Activated T-helper 9 cell treated with anti-CD3 and anti-CD28 coated beads, Interleukin-2, amount 50 U/mL, for 16 hours (primary cell): ENCODE data around the gene NT5C1A.
A peak's percentile ranks its signal among the peaks of the same experiment; 100 is the strongest.

Experiments used
- DNase-seq: peaks from one replicate; pipeline ENCODE4 v3.0.0-alpha.2; 2020; ENCODE audit warnings: low read depth

The NT5C1A gene

DNA sequence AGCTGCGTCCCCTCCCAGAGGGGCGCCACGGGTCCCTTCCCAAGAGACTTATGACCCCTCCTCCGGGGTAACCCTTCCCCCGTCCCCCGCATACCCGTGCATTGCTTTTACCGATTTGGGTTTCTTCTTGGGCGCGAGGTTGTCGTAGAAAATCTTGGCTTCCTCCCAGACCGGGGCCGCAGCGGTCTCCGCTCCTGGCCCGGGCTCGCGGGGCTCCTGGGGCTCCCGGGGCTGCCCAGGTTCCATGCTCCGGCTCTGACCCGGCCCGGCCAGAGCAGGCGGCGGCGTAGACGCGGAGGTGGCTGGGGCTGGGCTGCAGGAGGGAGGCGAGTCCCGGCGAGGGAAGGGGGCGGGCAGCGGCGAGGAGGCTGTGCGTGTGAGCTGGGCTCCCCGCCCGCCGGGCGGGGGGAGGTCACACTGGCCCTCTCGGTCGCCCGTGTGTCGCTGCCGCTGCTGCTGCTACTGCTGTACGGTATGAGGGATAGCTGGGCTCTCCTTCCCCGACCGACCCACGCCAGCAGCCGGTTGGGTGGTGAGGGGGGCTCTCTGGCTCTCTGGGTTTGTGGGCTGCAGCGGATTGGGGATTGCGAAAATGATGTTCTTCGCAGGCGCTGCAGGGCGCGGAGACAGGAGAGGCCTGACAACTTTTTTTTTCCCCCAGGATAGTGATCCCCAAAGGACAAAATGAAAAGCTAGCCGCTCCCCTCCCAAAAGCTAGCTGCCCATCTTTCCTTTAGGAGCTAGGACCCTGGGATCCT lies at the start of gene NT5C1A:
Gene NT5C1A (minus strand): TSS at position 315 of the 758 bp plus-strand sequence. CDS start 69 bp downstream, at position 246.
- DNase-seq, result peak; percentile 11

DNA sequence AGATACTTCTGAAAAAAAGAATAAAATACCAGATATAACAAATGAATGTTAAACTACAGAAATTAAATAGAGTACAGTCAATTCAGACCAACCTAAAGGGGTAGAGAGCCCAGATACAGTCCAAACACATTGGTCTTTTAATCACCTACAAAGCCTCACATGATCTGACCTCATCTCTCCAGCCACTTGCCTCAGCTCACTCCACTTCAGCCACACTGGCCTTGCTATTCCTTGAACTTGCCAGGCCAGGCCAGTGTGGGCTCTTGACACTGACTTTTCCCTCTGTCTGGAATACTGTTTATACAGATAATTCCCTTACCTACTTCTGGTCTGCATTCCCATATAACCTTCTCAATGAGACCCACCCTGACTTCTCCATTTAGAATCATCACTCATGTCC lies 49.8 kb upstream of the NT5C1A start:
- DNase-seq, result no peak

DNA sequence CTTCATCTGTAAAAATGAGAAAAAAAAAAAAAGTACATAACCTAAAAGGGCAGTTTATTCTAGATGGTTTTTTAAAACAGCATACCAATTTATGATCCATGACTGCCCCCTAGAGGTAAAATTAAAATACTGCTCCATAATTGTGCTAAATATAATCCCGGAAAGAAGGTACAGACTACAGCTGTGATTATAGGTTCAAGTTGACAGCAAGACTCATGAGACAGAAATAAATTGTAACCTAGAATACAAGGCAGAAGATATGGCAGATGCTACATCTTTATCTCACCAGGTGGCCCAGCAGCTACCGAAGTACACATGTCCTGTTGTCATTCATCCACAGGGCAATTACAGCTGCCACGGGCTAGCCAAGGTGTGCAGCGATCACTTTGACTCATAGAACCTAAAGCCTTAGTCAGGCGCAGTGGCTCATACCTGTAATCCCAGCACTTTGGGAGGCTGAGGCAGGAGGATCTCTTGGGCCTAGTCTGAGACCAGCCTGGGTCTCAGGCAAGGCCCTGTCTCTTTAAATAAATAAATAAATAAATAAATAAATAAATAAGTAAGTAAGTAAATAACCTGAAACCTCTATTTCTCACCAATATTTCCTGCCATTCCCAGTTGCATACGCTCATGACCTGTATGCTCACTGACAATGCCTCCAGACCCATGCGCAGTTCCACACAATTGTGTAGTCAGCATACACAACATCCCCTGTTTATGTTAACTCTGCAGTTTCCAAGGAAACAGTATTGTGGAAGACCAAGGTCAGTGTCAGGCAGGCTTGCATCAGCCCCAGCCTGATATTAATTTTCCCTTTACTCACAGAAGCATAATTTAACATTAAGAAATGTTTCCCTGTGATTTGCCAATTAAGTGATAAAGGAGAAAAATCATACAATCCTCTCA lies 48.4 kb upstream of the NT5C1A start:
- no peak for DNase-seq

DNA sequence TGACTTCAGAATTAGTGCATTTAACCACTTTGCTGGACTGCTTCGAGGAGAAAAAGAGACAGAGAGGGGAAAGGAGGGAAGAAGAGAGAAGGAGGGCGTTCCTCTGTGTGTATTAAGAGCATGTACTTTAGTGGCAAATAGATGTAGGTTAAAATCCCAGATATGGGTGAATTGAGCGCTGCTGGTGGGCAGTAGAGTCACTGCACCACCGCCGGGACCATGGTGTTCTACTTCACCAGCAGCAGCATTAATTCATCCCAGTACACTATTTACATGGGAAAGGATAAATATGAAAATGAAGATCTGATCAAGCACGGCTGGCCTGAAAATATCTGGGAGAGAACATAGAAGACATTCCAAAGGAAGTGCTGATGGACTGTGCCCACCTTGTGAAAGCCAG lies 45.9 kb upstream of the NT5C1A start:
- no peak for DNase-seq

DNA sequence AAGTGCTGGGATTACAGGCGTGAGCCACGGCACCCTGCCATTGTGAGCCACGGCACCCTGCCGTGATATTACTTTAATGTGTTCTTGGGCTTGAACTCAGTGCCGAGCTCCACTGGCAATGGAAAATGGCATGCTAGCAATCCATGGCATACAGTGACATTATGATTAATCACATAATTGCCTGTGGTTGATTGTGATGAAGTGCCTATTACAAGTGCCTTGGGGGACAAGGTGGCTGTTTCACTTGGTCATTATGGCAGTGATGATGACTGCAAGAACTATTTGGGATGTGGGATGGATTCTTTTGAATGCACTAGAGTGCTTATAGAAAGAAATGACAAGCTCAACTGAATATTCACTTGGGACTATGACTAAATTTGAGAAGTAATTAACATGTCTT lies 41.6 kb upstream of the NT5C1A start:
- DNase-seq, result no peak

DNA sequence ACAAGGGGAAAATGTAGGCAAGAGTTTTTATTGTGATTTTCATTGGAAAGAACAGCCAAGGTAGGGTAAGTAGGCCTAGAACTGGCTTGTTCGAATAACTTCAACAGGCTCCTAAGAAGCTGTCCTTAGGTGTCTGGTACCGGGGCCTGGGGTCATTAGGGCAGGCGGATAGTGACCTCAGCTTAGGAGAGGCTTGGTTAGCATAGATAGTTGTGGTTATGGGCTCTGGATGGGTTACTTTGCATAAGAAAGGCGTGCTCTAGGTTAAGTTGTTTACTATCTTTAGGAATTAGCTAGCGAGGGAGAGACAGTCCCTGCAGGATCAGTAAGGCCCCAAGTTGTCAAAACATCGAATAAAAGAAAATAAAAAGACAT lies 40.0 kb upstream of the NT5C1A start:
- no peak for DNase-seq

DNA sequence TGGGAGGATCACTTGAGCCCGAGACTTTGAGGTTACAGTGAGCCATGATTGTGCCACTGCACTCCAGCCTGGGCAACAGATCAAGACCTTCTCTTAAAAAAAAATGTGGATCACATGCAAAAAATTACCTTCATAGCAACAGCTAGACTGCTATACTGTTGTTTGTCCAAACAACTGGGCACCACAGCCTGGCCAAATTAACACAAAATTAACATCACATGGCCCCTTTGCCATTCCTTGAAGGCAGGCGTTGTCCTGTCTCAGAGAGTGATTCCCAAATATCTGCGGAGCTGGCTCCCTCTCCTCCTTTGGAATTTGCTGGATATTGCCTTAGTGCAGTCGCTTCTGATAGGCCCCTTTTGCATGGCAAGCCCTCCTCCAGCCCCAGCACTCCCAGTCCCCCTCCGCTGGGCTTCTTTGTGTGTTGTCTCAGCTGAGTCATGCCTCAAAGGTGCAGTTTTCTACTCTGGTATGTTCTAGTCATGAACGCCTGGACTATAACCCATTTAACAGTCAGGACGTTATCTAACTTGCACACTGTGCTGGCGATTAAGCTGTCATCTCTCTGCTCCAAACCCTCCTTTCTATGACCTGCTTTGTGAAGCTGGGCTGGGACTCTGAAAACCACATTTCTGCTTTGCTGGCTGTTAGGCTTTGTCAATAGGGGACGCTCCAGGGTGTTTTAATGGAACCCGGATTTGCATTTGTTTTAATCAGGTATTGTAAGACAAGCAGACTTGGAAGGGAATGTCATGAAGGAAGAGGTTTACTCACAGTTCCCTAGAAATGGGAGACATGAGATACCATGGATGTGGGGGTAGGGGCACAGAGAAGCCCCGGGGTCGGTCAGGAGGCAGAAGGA lies 39.4 kb upstream of the NT5C1A start:
- no peak for DNase-seq

DNA sequence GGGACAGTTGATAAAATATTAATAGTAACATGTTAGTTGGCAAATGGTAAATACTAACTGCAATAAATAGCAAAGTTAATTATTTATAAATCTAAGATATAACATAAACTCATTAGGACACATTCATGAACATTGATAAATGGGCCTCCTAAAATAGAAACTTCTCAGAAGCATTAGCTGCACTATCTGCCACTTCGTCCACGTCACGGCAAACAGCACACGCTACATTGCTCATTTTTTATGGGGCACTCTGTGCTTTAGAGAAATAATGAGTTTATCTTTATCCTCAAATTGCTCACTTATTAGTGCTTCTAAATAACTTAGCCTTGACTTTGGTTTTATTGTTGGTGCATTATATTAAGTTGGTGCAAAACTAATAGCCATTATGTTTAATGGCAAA lies 35.6 kb upstream of the NT5C1A start:
- DNase-seq, result no peak

DNA sequence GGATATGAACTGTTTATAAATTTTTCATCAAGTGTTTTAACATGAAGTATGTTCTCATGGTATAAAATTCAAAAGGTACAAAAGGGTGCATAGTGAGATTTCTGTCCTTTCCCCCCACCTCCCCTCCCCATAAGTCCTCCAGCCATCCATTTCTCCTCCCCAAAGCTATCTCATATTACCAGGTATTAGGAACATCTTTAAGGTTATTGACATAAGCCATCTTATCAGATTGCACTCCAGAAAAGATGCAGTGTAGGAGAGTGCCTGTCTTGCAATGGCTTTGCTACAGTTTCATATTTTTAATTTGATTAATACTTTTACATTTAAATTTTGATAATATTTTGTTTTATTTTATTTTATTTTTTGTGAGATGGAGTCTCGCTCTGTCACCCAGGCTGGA lies 32.9 kb upstream of the NT5C1A start:
- no peak for DNase-seq

DNA sequence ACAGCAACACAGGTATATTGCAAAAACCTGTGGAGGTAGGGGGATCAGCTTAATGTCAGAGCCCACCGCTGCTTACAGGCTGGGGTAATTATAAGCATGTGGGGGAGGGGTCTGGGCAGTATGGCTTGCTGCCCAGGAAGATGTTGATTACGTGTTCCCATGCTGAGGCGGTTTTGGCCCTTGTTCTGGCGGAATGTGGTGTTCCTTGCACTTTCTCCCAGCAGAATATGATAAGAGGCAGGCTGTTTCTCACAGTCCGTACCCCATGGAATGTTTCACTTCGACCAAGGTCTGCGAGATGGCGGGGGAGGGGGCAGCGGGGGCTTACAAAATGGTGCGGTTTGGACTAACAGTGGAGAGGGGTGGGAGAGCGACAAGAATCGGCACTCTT lies 29.1 kb upstream of the NT5C1A start:
- no peak for DNase-seq

DNA sequence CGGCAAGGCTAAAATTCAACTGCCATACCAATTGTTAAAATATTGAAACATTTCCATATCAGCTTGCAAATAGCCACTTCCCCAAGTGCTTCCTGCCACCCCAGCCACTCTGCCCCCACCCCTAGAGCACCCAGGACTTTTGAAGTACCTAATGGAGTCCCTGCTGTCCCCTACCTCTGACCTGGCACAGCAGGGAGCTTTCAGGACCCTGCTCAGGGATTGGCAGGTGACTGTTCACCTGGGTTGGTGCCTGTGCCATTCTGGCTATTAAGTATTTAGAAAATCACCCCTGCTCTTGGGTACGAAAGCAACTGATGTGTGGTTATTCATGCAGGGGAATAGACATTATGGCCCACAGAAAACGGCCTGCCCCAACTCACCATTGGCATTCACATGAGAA lies 28.4 kb upstream of the NT5C1A start:
- DNase-seq, result no peak

DNA sequence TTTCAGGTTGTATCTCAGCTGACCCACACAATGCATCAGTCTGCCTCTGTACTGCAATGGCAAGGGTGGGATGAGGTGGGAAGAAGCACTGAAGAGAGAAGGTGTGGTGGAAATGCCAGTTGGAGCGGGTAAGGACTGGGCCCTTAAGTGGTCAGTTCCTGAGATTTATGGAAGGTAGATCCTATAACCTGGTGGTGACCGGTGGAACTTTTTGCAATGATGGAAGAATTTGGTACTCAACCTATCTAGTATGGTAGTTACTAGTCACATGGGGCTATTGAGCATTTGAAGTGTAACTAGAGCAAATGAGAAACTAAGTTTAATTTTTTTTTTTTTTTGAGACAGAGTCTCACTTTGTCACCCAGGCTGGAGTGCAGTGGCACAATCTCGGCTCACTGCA lies 27.5 kb upstream of the NT5C1A start:
- DNase-seq, result no peak

DNA sequence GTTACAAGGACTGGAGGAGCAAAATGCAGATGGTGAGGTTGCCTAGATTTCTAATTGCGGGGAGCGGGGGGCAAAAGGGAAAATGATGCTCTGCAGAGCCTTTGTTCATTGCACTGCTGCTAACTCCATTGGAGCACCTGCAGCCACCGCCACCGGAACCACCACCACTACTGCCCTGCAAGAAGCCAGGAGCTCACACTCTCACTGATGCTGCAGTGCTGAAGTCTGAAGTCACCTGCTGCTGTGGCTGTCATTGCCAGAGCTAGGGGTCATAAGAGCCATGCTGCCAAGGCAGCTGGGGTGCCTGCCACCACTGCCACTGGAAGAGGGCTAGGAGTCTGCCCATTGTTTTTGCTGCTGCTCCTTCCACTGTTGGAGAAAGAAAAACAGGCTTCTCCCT lies 26.7 kb upstream of the NT5C1A start:
- no peak for DNase-seq

DNA sequence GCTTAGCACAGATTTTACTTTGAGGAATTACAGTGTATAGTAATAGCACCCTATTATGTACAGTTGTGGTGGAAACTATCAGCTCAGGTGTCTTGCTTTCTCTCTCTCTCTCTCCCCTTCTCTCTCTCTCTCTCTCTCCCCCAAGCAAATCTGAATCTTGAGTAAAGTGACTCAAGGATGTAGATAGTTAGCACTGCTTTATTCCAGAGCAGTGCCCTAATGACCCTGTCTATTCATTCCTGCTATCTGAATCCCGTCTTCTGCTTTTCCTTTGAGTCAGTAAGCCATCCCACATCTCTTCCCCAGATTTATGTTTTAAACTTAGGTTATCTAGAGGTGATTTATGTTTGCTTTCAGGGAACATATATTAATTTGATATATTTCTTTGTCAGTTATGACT lies 24.5 kb upstream of the NT5C1A start:
- DNase-seq, result no peak

DNA sequence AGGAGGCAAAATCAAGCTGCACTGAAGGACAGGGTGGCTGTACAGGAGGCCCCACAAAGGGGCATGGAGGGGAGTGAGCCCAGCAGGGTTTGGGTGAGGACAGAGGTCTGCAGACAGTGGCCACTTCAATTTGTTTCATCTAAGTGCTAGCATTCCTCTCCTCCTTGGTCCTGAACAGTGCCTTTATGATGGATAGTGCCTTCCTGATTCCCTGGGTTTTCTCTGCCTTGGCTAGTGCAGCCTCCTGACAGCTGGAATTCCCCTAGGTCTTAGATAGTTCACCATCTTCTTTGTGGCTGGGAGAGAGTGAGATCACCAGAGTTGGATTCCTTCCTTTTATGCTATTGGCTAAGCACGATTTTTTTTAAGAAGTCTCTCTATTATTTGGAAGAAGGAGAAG lies 23.1 kb upstream of the NT5C1A start:
- no peak for DNase-seq

DNA sequence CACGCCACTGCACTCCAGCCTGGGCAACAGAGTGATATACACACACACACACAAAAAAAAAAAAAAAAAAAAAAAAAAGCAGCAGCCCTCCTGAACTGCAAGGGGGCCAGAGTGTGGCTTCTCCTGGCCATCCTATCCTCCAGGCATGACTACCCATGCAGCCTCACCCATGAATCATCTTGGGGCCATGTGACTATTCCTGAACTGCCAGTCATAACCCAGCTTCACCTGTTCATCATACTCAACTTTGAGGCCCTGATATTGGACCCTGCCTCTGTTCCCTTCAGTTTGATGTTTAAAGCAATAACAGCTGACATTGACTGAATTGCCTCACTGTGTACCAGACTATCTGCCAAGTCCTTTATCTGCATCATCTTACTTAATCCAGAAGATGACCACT lies 22.1 kb upstream of the NT5C1A start:
- DNase-seq, result no peak

DNA sequence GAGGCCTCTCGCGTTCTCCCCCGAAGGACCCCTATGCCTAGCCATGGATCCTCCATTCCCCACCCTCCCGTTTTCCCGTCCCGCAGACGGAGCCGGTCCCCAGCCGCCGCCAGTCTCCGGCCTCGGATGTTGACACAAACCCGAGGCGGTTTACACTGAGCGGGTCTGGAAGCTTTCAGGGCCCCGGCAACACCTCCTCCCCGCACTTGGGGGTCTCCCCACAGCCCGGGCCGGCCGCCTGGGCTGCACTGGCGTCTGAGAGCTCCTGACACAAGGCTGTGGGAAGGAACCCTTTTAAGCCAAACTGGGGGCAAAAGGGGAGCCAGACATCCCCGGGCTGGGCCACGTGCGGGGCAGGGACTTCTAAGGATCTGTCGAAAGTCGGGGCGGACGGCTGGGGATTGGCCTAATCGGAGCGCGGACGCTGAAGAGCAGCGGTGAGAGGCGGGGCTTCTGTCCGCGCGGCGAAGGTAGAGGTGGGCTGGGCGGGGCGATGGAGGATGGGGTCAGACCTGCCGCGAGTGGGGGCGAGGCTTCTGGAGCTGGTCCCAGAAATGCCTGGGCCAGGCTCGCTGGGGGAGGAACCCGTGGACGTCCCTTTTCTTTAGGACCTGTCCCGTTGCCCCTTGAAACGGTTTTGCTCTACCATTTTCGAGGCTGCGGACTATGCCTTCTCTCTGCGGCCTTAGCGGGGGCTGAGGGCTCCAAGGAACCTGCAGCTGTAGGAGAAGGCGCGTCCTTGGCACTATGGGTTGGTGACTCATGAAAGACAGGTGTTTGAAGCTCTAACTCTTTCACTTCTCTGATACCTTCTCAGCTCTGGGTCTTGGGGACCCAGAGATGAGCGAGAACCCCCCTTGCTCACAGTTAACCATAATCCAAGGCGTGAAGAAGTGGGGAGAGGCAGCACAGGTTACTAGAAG lies 20.5 kb upstream of the NT5C1A start:
- no peak for DNase-seq

DNA sequence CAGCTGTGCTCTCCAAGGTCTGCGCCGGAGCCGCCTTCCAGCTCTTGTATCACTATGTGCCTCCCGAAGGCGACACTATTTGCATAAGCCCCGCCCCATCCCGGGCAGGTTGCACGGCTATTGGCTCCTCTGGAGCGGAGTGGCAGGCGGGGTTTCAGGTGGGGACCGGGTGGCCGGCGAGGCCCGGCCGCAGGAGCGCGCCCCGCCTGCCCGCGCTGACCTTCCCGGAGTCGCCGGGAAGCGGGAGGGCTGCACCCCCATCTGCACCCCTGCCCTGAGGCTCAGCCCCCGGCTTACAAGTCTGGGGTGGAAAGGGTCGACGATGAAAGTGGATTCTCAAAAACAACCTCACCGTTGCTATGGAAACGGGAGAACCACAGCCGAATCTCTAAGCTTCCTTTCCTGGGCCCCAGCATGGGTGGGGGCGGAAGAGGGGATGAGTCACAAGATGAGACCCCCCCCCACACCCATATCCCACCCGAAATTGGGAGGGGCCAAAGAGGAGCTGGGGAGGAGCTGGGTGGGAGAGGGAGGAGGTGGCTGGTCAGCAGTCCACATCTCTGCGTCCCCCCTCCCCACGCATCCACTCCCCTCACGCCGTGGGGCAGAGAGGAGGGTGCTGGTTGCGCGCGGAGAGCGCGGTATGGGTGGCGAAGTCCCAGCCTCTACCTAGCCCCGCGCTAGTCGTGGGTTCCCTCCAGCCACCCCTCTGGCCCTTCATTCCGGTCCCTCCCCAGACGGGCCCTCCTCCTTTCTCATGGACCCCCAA lies 19.7 kb upstream of the NT5C1A start, which contains the start of gene HPCAL4:
Gene HPCAL4 (minus strand): TSS at position 51 of the 769 bp plus-strand sequence. CDS start 6,830 bp downstream, outside the sequence.
- peak; percentile 79 for DNase-seq

DNA sequence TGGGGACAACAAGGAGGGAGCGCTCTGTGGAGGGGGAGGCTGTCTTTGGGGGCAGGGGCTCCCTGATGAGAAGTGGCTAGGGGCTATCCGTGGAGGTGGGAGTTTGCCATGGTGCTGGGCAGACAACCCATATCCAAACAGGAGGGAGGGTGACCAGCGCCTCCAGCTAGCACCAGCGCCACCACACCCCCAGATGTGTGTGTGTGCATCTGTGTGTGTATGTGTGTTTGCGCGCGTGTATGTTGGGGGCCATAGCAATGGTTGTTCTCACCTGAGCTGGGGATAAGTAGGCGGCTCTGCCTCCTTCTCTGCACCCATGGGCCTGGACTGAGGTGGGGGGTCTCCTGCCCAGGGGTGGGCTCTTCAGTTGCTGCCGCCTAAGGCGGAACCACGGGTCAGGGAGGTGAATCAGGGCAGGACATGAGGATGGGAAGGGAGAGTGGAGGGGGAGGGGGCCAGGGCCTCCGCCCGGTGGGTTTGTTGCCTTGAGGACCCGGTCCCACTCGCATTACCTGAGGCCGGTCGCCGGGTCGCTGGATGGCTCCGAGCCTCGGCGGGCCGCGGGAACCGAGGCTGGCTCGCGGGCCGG lies 19.0 kb upstream of the NT5C1A start:
- DNase-seq, result no peak

DNA sequence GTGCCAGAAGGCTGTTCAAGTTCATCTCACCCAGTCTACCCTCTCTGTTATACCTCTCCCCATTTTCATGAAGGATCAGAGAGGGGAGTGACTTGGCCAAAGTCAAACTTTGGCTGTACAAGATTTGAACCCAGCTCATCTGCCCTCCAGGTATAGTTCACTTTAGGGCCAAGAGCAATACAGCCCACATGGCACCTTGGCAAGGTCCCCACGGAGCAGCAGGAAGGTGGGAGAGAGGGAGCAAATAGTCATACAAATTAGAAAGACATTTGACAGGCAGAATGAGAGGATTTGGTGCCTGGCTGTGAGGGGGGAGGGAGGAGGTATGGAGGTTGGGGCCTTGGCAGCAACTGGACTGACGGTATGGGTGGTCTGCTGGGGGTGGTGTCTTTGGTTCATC lies 18.3 kb upstream of the NT5C1A start:
- no peak for DNase-seq
